HG03575 (cell line): ENCODE results near the gene RELA.
"Not testable (repeated sequence)": the region's sequence is repeated elsewhere in the genome, so short reads cannot be mapped to it uniquely, and the experiment has no call there.

Source experiments
- ATAC-seq: cut with Tn5 transposase; IDR thresholded peaks from one replicate; pipeline ENCODE4 v1.9.1; 2021; ENCODE audit not compliant: unreplicated experiment, insufficient number of reproducible peaks, low FRiP score; ENCODE audit errors: extremely low read depth

RELA gene

DNA sequence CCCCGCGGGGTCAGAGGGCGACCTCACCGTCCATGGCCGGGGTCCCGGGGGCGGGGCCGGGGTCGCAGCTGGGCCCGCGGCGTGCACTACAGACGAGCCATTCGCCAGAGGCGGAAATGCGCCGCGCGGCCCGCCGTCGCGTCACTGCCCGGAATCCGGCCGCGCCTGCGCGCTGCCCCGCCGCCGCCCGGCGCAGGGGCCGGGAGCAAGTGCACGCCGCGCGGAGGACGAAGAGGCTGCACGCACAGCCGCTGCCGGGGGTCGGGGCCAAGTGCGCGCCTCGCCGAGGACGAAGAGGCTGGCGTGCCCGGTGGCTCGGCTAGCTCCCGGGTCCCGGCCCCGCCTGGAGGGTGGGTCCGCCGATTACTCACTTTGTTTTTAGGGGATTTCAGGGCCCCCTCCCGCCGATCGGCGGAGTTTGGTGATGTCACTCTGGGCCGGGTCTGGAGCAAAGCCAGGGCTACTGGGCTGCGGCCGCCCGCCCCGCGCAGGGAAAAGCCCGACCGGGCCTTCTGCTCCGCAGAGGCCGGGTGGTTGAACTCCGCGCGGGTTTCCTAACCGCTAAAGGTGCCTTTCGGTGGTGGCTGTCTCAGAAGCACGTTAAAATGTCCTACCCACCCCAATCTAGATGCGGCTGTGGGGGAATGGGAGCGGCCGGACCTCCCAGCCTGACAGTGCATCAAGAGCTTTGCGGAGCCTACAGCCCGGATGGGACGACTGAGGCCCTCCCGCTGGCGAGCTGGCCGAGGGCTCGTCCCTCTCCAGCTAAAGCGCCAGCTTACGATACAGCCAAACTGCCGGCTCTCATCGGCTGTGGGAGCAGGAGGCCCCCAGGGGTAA is at the start of gene RELA:
TSS of gene RELA (minus strand) at position 118 of the 840 bp plus-strand sequence. CDS start at position 34, 84 bp downstream.
- ATAC-seq: no peak

DNA sequence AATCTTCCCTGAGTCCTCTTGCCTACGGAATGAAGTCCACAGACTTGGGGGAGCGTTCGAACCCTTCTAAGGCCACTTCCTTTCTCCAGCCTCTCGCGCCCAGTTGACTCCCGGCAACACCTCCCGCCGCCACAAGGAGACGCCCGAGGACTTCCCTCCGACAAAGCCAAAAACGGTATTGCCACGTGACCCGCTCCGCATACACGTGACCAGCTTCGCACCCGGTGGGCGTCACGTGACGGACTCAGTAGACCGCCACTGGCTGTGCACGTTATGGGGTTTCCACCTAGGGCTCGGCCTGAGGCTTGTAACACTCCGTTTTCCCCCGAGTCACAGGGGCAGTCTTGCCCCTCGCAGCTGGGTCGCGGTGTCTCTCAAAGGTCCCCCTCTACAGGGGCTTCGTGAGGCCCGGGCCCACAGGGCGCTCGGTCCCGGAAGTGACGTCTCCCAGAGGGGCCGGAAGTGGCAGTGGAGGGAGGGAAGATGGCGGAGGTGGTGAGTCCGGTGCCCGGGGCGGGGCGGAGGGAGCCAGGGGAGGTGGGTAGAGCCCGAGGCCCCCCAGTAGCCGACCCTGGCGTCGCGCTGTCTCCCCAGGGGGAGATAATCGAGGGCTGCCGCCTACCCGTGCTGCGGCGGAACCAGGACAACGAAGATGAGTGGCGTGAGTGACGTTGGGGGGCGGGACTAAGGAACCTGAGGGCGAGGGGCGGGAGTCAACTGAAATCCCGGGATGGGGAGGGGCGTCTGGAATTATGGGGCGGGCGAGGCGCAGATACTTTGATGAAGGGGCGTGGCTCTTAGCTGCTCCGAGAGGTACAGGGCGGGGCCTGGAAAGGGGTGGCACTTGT is 49.3 kb upstream of the RELA start, which contains the start of gene KAT5:
TSS of gene KAT5 (plus strand) at position 468 of the 848 bp plus-strand sequence. CDS start at position 484, 16 bp downstream.
- ATAC-seq: no peak

DNA sequence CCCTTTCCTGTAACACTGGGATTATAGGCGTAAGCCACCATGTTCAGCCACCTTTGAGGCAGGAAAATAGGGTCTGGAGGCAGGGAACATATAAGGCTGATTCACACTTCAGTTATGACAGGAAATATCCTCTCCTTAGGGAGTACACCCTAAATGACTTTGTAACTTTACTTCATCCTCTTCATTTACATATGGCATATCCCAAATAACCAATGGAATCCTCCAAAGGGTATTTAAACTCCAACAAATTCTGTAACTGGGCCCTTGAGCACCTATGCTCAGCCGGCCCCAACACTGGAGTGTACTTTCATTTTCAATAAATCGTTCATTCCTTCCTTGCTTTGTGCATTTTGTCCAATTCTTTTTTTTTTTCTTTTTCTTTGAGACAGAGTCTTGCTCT is 47.7 kb upstream of the RELA start:
- no peak for ATAC-seq

DNA sequence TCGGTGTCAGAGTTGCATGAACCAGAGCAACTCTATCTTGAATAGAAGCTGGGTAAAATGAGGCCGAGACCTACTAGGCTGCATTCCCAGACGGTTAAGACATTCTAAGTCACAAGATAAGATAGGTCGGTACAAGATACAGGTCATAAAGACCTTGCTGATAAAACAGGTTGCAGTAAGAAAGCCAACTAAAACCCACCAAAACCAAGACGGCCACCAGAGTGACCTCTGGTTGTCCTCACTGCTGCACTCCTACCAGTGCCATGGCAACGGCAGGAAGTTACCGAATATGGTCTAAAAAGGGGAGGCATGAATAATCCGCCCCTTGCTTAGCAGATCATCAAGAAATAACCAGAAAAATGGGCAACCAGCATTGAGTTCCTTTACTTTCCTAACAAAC is 46.9 kb upstream of the RELA start:
- no peak for ATAC-seq

DNA sequence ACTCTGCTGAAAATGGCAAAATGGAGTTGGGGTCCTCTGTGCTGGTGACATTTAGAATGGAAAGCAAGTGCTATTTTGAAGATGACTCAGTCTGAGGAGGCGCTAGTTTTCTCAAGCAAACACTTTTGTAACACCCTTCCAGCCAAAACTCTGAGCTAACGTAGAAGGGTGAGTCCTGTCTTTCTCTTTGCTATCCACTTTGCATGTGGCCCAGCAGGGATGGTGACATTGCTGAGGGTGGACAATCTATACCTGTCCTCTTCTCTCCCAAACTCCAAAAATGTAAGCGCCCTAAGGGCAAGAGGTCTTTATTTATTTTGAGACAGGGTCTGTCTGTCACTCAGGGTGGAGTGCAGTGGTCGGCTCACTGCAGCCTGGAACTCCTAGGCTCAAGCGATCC is 45.7 kb upstream of the RELA start:
- ATAC-seq: no peak

DNA sequence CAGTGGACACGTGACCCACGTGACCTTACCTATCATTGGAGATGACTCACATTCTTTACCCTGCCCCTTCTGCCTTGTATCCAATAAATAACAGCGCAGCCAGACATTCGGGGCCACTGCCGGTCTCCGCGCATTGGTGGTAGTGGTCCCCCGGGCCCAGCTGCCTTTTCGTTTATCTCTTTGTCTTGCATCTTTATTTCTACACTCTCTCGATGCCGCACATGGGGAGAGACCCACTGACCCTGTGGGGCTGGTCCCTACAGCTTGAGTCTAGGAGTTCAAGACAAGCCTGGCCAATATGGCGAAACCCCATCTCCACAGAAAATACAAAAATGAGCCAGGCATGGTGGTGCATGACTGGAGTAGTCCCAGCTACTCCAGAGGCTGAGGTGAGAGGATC is 44.3 kb upstream of the RELA start:
- ATAC-seq: not testable (repeated sequence)

DNA sequence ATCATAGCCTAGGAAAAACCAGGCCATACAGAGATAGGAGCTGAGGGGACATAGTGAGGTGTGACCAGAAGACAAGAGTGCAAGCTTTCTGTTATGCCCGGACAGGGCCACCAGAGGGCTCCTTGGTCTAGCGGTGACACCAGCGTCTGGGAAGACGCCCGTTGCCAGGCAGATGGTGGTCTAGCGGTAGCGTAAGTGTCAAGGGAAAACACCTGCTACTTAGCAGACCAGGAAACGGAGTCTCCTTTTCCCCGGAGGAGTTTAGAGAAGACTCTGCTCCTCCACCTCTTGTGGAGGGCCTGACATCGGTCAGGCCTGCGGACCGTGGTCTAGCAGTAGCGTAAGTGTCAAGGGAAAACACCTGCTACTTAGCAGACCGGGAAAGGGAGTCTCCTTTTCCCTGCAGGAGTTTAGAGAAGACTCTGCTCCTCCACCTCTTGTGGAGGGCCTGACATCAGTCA is 43.6 kb upstream of the RELA start:
- not testable (repeated sequence) for ATAC-seq

DNA sequence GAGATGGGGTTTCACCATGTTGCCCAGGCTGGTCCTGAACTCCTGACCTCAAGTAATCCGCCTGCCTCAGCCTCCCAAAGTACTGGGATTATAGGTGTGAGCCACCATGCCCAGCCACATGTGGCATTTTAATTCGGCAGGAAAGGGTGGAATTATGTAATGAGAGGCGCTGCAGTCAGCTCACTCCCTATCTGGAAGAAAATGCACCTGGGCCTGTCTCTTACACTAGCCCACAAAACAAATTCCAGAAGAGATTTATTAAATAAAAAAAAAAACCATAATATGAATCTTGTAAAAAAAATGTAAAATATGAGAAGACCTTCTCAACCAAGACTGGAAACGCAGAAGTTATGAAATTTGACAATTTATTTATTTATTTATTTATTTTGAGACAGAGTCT is 41.1 kb upstream of the RELA start:
- ATAC-seq: no peak

DNA sequence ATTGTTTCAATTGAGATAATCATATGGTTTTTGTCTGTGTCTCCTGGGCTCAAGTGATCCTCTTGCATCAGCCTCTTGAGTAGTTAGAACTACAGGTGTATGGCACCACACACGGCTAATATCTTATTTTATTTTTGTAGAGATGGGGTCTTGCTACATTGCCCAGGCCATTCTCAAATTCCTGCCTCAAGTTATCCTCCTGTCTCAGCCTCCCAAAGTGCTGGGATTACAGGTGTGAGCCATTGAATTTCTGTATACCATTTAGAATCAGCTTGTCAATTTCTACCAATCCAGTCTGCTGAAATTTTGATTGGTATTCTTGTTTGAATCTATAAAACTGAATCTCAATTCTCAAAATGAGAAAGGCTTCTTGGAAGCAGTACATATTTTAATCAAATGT is 39.0 kb upstream of the RELA start:
- ATAC-seq: no peak

DNA sequence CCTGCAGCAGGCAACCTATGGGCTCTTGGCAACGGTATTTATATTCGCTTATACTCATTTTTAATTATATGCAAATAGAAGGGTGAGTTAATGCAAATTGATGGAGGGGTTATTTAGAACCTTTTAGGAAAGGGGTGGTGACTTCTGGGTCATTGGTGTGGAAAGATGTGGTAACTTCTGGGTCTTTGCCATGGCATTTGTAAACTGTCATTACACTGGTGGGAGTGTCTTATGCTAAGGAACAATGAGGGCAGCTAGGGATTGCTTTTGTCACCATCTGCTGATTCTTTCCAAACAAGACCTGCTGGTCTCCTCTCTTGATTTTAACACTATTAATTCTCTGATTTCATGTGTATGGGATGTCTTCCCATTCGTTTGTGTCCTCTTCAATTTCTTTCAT is 37.7 kb upstream of the RELA start:
- no peak for ATAC-seq

DNA sequence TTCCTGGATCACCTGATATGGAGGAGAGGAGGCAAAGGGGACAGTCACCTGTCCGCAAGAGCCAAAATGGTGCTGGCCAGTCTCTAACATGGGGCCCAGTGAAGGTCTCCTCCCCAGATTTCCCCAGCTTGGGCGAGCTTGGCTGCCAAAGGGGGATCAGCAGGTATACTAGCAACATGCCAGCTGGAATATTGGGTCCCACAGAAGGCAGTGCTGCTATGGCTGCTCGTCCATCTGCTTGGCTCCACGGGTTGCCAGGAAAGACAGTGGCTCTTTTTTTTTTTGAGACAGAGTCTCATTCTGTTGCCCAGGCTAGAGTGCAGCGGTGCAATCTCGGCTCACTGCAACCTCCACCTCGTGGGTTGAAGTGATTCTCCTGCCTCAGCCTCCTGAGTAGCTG is 36.6 kb upstream of the RELA start:
- no peak for ATAC-seq

DNA sequence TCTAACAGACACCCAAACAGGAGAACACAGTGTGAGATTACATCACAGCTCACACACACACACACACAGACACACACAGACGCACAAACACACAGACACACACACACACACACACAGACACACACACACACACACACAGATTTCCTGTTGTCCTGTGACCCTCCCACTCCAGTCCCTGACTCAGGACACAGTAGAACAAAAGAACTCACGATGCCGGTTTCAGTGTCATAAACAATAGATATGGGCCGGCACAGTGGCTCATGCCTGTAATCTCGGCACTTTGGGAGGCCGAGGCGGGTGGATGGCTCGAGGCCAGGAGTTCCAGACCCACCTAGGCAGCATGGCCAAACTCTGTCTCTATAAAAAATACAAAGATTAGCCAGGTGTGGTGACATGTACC is 35.5 kb upstream of the RELA start:
- ATAC-seq: no peak

DNA sequence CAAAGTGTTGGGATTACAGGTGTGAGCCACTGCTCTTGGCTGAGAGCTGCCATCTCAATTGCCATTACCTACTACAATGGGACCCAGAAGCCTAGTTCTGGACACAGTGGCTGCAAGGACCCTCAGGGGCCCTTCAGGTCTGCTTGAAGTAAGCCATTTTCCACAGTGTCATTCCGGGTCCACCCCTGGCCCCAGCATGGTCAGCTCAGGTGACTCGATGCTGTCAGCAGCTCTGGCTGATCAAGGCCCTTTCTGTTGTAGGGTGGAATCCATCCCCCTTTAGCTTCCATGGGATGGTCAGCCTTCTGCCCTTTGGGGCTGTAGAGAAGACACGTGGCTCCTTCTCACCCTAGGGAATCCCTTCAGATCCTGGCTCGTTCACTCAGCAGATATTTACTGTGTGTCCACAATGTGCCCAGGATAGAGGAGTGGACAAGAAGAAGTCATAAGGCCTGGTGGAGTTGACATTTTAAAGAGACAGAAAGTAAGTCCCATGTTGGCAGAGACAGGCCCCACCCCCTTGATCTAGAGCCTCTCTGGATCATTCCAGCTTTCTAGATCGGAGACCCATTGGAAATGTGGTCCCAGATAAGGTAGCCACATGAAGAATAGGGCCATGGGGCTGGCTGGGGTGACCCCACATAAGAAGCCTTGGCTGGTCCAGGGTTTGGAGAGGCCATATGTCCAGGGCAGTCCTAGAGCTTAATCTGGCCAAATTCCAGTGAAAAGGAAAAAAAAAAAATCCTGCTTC is 34.3 kb upstream of the RELA start:
- ATAC-seq: no peak

DNA sequence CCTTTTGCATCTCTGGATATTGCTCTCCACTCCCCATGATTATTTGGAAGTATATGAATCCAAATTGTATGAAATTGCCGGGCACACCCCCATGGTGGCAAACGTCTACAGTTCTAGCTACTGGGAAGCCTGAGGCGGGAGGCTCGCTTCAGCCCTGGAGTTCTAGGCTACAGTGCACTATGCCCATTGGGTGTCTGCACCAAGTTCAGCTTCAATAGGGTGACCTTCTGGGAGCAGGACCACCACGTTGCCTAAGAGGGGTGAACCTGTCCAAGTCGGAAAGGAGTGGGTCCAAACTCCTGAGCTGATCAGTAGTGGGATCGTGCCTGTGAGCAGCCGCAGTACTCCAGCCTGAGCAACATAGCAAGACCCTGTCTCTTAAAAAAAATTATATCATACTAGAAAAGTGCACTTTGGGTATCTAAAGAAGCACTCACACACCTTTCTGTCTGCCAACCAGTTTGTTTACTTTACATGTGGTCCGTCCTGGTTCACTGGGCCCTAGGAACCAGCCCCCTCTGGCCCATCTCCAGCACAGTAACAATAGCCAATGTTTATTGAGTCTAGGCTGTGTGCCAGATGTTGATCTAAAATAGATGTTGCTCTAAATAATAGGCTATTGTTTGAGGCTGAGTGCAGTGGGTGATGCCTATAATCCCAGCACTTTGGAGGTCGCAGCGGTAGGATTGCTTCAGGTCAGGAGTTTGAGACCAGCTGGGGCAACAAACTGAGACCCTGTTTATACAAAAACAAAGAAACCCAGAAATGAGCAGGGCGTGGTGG is 32.9 kb upstream of the RELA start:
- no peak for ATAC-seq

DNA sequence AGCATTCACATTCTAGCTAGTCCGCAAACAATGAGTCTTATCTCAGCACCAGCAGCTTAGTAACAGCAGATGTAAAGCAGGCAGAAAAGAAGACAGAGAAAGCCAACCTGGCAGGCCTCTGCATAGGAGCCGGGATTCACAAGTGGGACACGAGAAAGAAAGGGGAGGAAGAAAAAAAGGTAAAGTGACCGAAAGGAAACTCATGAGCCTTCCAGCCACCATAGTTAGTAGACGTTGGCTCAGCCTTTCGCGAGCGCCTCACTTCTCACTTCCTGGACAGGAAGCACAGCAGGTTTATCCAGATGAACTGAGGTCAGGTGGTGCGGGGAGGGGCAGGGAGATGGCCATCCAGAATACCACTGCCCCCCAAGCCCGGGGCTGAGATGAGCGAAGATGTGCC is 29.7 kb upstream of the RELA start:
- no peak for ATAC-seq

DNA sequence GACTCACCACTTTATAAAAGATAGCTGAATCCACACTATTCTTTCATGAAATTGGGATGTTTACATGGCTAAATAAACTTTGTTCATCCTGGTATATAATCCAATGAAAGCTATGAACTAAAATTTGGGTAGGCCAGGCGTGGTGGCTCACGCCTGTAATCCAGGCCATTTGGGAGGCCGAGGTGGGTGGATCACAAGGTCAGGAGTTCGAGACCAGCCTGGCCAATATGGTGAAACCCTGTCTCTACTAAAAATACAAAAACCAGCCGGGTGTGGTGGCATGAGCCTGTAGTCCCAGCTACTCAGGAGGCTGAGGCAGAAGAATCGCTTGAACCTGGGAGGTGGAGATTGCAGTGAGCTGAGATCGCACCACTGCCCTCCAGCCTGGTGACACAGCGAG is 29.1 kb upstream of the RELA start:
- not testable (repeated sequence) for ATAC-seq

DNA sequence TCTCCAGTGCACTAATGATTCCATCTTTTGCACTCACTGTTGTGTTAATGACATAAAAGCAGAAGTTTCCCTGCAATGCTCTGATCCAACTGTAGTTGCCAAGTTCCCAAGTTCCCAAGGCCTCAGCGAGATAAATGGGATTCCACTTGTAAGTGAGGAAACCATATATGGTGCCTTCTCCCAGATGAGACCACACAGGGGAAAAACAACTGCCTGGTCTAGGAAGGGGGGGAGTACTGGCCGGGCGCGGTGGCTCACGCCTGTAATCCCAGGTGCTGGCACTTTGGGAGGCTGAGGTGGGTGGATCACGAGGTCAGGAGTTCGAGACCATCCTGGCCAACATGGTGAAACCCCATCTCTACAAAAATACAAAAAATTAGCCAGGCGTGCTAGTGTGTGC is 23.3 kb upstream of the RELA start:
- ATAC-seq: no peak

DNA sequence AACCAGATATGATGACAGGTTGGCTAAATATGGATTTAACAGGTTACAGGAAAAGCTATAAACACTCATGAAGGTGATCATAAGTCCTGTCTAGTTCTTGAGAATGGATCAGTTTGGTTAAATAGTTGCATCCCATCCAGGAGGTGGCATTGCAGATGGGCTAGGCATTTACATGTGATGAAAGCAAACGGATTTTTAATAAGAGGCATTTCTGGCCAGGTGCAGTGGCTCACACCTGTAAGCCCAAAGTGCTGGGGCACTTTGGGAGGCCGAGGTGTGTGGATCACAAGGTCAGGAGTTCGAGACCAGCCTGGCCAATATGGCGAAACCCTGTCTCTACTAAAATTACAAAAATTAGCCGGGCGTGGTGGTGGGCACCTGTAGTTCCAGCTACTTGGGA is 20.8 kb upstream of the RELA start:
- not testable (repeated sequence) for ATAC-seq
